Smooth muscle cell (in vitro differentiated cells): Measurements from ENCODE around the gene PIWIL4. TPM values are rescaled to one million over a fixed set of nuclear protein-coding genes. Genes with fewer than 3 reads are reported as not detected.

Experiments used
- DNase-seq: peaks from one replicate; lab custom pipeline; 2025; ENCODE audit not compliant: unreplicated experiment; lab: John Stamatoyannopoulos, UW
- H2AFZ ChIP-seq: fragments of 200-600 bp; sonication (generic); 2 replicates; pipeline ENCODE4 v1.6.0; 2016; ENCODE audit warnings: antibody characterized with exemption, low read depth, mild to moderate bottlenecking
- H3F3A ChIP-seq: fragments of 200-600 bp; sonication (generic); 2 replicates; pipeline ENCODE4 v1.6.0; 2017; ENCODE audit warnings: antibody characterized with exemption, low read depth
- H3K27ac ChIP-seq: fragments of 200-600 bp; sonication (generic); 2 replicates; pipeline ENCODE4 v1.5.1; 2016; ENCODE audit warnings: low read depth, mild to moderate bottlenecking
- H3K27me3 ChIP-seq: fragments of 200-600 bp; sonication (generic); 2 replicates; pipeline ENCODE4 v1.6.1; 2016; ENCODE audit warnings: low read depth, mild to moderate bottlenecking
- H3K36me3 ChIP-seq: fragments of 200-600 bp; sonication (generic); 2 replicates; pipeline ENCODE4 v1.5.1; 2016; ENCODE audit warnings: low read depth
- H3K4me1 ChIP-seq: fragments of 200-600 bp; sonication (generic); 2 replicates; pipeline ENCODE4 v1.5.1; 2016; ENCODE audit warnings: low read depth
- H3K4me2 ChIP-seq: fragments of 200-600 bp; sonication (generic); 2 replicates; pipeline ENCODE4 v1.6.0; 2016; ENCODE audit warnings: mild to moderate bottlenecking
- H3K4me3 ChIP-seq: fragments of 200-600 bp; sonication (generic); 2 replicates; pipeline ENCODE4 v1.5.1; 2016; ENCODE audit warnings: mild to moderate bottlenecking
- H3K79me2 ChIP-seq: fragments of 200-600 bp; sonication (generic); 2 replicates; pipeline ENCODE4 v1.6.0; 2016; ENCODE audit warnings: low read depth, mild to moderate bottlenecking
- H3K9ac ChIP-seq: fragments of 200-600 bp; sonication (generic); 2 replicates; pipeline ENCODE4 v1.6.0; 2016; ENCODE audit warnings: low read depth
- H3K9me3 ChIP-seq: fragments of 200-600 bp; sonication (generic); replicated peaks from 2 replicates; pipeline ENCODE4 v1.5.1; 2016; ENCODE audit warnings: low read depth
- H4K20me1 ChIP-seq: fragments of 200-600 bp; sonication (generic); 2 replicates; pipeline ENCODE4 v1.6.0; 2016; ENCODE audit warnings: low read depth
- CTCF ChIP-seq: fragments of 200-600 bp; sonication (generic); IDR thresholded peaks from 2 replicates; pipeline ENCODE4 v1.5.1; 2017; ENCODE audit warnings: borderline replicate concordance, mild to moderate bottlenecking, antibody characterized with exemption; ENCODE audit not compliant: insufficient read depth, poor library complexity, severe bottlenecking
- WGBS: methylation state at CpG from one replicate; pipeline ENCODE4 v1.1.7; 2016; ENCODE audit warnings: low lambda C conversion rate; 5-methylcytosine and 5-hydroxymethylcytosine counted together
- polyA plus RNA-seq: library from polyadenylated mRNA; unstranded; fragments of >200 nt; fragmentation: Nextera tagmentation; extraction: Ambion mirVana; gene quantifications from 2 replicates; pipeline ENCODE4 v1.2.1, GENCODE V29; 2016
- total RNA-seq: library from RNA; depleted of rRNA; stranded (reverse); fragments of >200 nt; gene quantifications from 2 replicates; pipeline ENCODE4 v1.2.3, GENCODE V29; 2014

Gene PIWIL4
- total and polyA plus RNA-seq, 2 experiments from 2014 or later, result 0.88 to 3.1 TPM

GRCh38 chr11:94557992-94558391, 9.2 kb upstream of the PIWIL4 start:
- TF ChIP-seq CTCF, result no peak
- Histone ChIP-seq H3K4me3 (no peak overlapping the region), H3K4me1 (peaks cover 3% of the 10 kb centered on the region), H3K9me3 (no peaks in the 10 kb centered on the region), H3F3A (no peaks in the 10 kb centered on the region), H3K27me3 (no peaks in the 10 kb centered on the region), H3K36me3 (no peaks in the 10 kb centered on the region), H2AFZ (no peak overlapping the region), H4K20me1 (no peaks in the 10 kb centered on the region), H3K27ac (no peak overlapping the region), H3K79me2 (peaks cover 4% of the 10 kb centered on the region), H3K4me2 (no peak overlapping the region), H3K9ac (no peak overlapping the region)
- 71% methylated on average over 1 of the region's 1 CpG for WGBS
- DNase-seq, result no peak

GRCh38 chr11:94558468-94558867, 8.7 kb upstream of the PIWIL4 start:
- WGBS, result 100% methylated on average over 1 of the region's 1 CpG

GRCh38 chr11:94558932-94559331, 8.2 kb upstream of the PIWIL4 start:
- no peak overlapping the region for H2AFZ ChIP-seq
- H3K4me3 ChIP-seq, result no peak overlapping the region
- H3K27me3 ChIP-seq, result no peaks in the 10 kb centered on the region
- H3K36me3 ChIP-seq, result no peaks in the 10 kb centered on the region
- no peak overlapping the region for H3K27ac ChIP-seq
- DNase-seq, result no peak
- WGBS, result 91% methylated on average over 4 of the region's 4 CpGs
- TF ChIP-seq CTCF, result no peak
- H3K4me1 ChIP-seq, result peaks cover 3% of the 10 kb centered on the region
- H3F3A ChIP-seq, result no peaks in the 10 kb centered on the region
- no peak overlapping the region for H3K4me2 ChIP-seq
- H4K20me1 ChIP-seq, result no peaks in the 10 kb centered on the region
- peaks cover 4% of the 10 kb centered on the region for H3K79me2 ChIP-seq
- H3K9ac ChIP-seq, result no peak overlapping the region
- no peaks in the 10 kb centered on the region for H3K9me3 ChIP-seq

More at GRCh38 chr11:94558468-94558867, 8.7 kb upstream of the PIWIL4 start:
- no peak overlapping the region for H2AFZ ChIP-seq
- no peak overlapping the region for H3K9ac ChIP-seq
- no peaks in the 10 kb centered on the region for H3K9me3 ChIP-seq
- H4K20me1 ChIP-seq, result no peaks in the 10 kb centered on the region
- H3K27ac ChIP-seq, result no peak overlapping the region
- H3F3A ChIP-seq, result no peaks in the 10 kb centered on the region
- peaks cover 4% of the 10 kb centered on the region for H3K79me2 ChIP-seq
- DNase-seq, result no peak
- H3K4me3 ChIP-seq, result no peak overlapping the region
- peaks cover 3% of the 10 kb centered on the region for H3K4me1 ChIP-seq
- no peaks in the 10 kb centered on the region for H3K36me3 ChIP-seq
- H3K27me3 ChIP-seq, result no peaks in the 10 kb centered on the region
- H3K4me2 ChIP-seq, result no peak overlapping the region
- TF ChIP-seq CTCF, result no peak

GRCh38 chr11:94559361-94559760, 7.8 kb upstream of the PIWIL4 start:
- Histone ChIP-seq H3K4me2 (no peak overlapping the region), H3K36me3 (no peaks in the 10 kb centered on the region), H3K9me3 (no peaks in the 10 kb centered on the region), H3K4me1 (peaks cover 3% of the 10 kb centered on the region), H3F3A (no peaks in the 10 kb centered on the region), H3K27ac (no peak overlapping the region), H2AFZ (no peak overlapping the region), H3K9ac (no peak overlapping the region), H3K4me3 (no peak overlapping the region), H3K79me2 (peaks cover 4% of the 10 kb centered on the region), H4K20me1 (no peaks in the 10 kb centered on the region), H3K27me3 (no peaks in the 10 kb centered on the region)
- no peak for TF ChIP-seq CTCF
- WGBS, result 95% methylated on average over 2 of the region's 2 CpGs
- DNase-seq, result no peak
